K562 (cell line): ENCODE data around the gene PDIA5. TPM values are rescaled to one million over a fixed set of nuclear protein-coding genes. Genes with fewer than 3 reads are reported as not detected.
A peak's percentile ranks its signal among the peaks of the same experiment; 100 is the strongest.

Source experiments
- ATAC-seq: fragments of 200-7000 bp; cut with Tn5 transposase; 3 replicates; pipeline ENCODE4 v1.9.1; 2020; ENCODE audit warnings: moderate library complexity
- BruUV-seq: library from RNA; stranded (reverse); fragments of 400-500 nt; replicated peaks from 2 replicates; lab custom pipeline; 2021; lab: Mats Ljungman, UMichigan
- CTCF ChIA-PET: fragments of 300-600 bp; formaldehyde crosslinking; extraction: SDS; loops from one replicate; lab custom pipeline; 2021; ENCODE audit warnings: low intra/inter-chr PET ratio; lab: Yijun Ruan, JAX
- POLR2A ChIA-PET: fragments of 300-600, 350-650 bp; sonication (Branson Sonifier 250); formaldehyde crosslinking; extraction: SDS; loops from one replicate; lab custom pipeline; 2021; ENCODE audit warnings: antibody characterized with exemption, inconsistent platforms; lab: Yijun Ruan, JAX
- DNase-seq, 4 experiments: peaks; one replicate each; pipeline versions ENCODE4 v3.0.0 to v3.0.0-alpha.2; 2011 to 2018; ENCODE audit warnings: low spot score in 3 of 4, mixed read lengths in 3 of 4; ENCODE audit errors: extremely low read depth in 1 of 4
- FAIRE-seq: peaks from 2 replicates; lab custom pipeline; 2011; peaks lifted over from hg19 to GRCh38; lab: Jason Lieb, UNC
- H2AFZ ChIP-seq: 2 replicates; pipeline ENCODE4 v1.6.0; 2011; ENCODE audit warnings: low read depth, low read length, control low read depth, inconsistent platforms
- H3K27ac ChIP-seq: fragments of 200-600 bp; 3 replicates; pipeline ENCODE4 v1.8.0; 2011; ENCODE audit warnings: low read depth, mild to moderate bottlenecking, control low read depth, inconsistent platforms, low read length, moderate library complexity, mixed read lengths; ENCODE audit errors: extremely low read depth
- H3K27me3 ChIP-seq, 2 experiments: fragments of 300-600 bp in 1 of 2; 2 replicates in 1 of 2; 3 replicates in 1 of 2; pipeline versions ENCODE4 v1.6.0 to v1.8.0; 2011; ENCODE audit warnings: inconsistent platforms in 2 of 2, low read length in 2 of 2, mild to moderate bottlenecking in 1 of 2, mixed read lengths in 1 of 2, moderate library complexity in 1 of 2; ENCODE audit not compliant: control insufficient read depth in 2 of 2, insufficient read depth in 2 of 2
- H3K36me3 ChIP-seq: fragments of 300-600 bp; 3 replicates; pipeline ENCODE4 v1.8.0; 2011; ENCODE audit warnings: mild to moderate bottlenecking, low read length, inconsistent platforms; ENCODE audit not compliant: control insufficient read depth, insufficient read depth
- H3K4me1 ChIP-seq, 2 experiments: fragments of 200-600 bp in 1 of 2; replicated peaks in 1 of 2; 2 replicates in 1 of 2; 3 replicates in 1 of 2; pipeline versions ENCODE4 v1.5.1 to v1.8.0; 2011; ENCODE audit warnings: inconsistent platforms in 2 of 2, low read length in 2 of 2, mild to moderate bottlenecking in 1 of 2, mixed read lengths in 1 of 2, moderate library complexity in 1 of 2; ENCODE audit not compliant: control insufficient read depth in 2 of 2, insufficient read depth in 2 of 2
- H3K4me2 ChIP-seq: 2 replicates; pipeline ENCODE4 v1.6.1; 2011; ENCODE audit warnings: low read length, control low read depth, inconsistent platforms, mixed read lengths; ENCODE audit not compliant: insufficient read depth
- H3K4me3 ChIP-seq: fragments of 200-600 bp; sonication (generic), shearing (Covaris generic); 2 replicates; pipeline ENCODE4 v1.5.1; 2016; ENCODE audit warnings: control low read depth, inconsistent platforms
- H3K79me2 ChIP-seq: fragments of 200-600 bp; 3 replicates; pipeline ENCODE4 v1.8.0; 2011; ENCODE audit warnings: low read length, inconsistent platforms; ENCODE audit not compliant: control insufficient read depth, insufficient read depth
- H3K9ac ChIP-seq, 2 experiments: 2 replicates each; pipeline versions ENCODE4 v1.6.0 to v1.6.1; 2011; ENCODE audit warnings: low read depth in 2 of 2, low read length in 2 of 2, control low read depth in 1 of 2, inconsistent platforms in 1 of 2, mild to moderate bottlenecking in 1 of 2, mixed read lengths in 1 of 2; ENCODE audit not compliant: insufficient read depth in 1 of 2
- H3K9me1 ChIP-seq: one replicate; pipeline ENCODE4 v1.6.0; 2011; ENCODE audit warnings: inconsistent platforms, mild to moderate bottlenecking, low read length, moderate library complexity; ENCODE audit not compliant: control insufficient read depth, insufficient read depth
- H3K9me3 ChIP-seq: replicated peaks from 2 replicates; pipeline ENCODE4 v1.5.1; 2011; ENCODE audit warnings: low read depth, low read length, inconsistent platforms; ENCODE audit not compliant: control insufficient read depth, insufficient read depth
- H4K20me1 ChIP-seq: replicated peaks from 2 replicates; pipeline ENCODE4 v1.6.1; 2011; ENCODE audit warnings: low read length, inconsistent platforms, mixed read lengths; ENCODE audit not compliant: control insufficient read depth, insufficient read depth
- MEIS2 ChIP-seq: fragments of 450-650 bp; IDR thresholded peaks from 2 replicates; pipeline ENCODE4 v1.6.1; 2014; ENCODE audit warnings: mild to moderate bottlenecking; ENCODE audit not compliant: partially characterized antibody
- WGBS: fragments of 100-300 bp; shearing (Covaris generic); methylation state at CpG from one replicate; pipeline ENCODE4 v1.1.6; 2016; ENCODE audit warnings: low coverage, mixed read lengths; ENCODE audit not compliant: insufficient coverage; ENCODE audit errors: missing lambda C conversion rate; 5-methylcytosine and 5-hydroxymethylcytosine counted together
- in situ Hi-C: fragments of 300-500 bp; cut with MboI; formaldehyde crosslinking; loops from 4 replicates; pipeline ENCODE4 v1.15.0; 2018; ENCODE audit warnings: inconsistent platforms, mixed read lengths
- intact Hi-C: fragments of 100-400 bp; cut with micrococcal nuclease; formaldehyde crosslinking; loops from 2 replicates; pipeline ENCODE4 v1.14.2; 2022
- polyA plus RNA-seq, 8 experiments: library from polyadenylated mRNA; depleted of rRNA in 4 of 8; stranded (reverse) in 5 of 8; unstranded in 3 of 8; fragments of >200 nt; fragmentation: Nextera tagmentation in 2 of 8; fragmentation: Illumina TruSeq in 1 of 8; extraction: Ambion mirVana in 2 of 8; extraction: Trizol in 1 of 8; gene quantifications; 2 replicates each; pipeline versions ENCODE4 v1.2.1 to v1.2.3, GENCODE V29; 2011 to 2014; ENCODE audit warnings: inconsistent platforms in 1 of 8, missing spikeins in 1 of 8
- total RNA-seq, 7 experiments: library from RNA; depleted of rRNA in 6 of 7; stranded (reverse); fragments of >200 nt in 6 of 7; fragmentation: Illumina TruSeq in 2 of 7; extraction: Trizol in 2 of 7; gene quantifications; 2 replicates each; pipeline versions ENCODE4 v1.2.1 to v1.2.3, GENCODE V29; 2011 to 2021; ENCODE audit warnings: low replicate concordance in 1 of 7
- TF ChIP-seq, protein P1 (sequence below), 2 experiments: fragments of 450-650 bp; formaldehyde crosslinking in 1 of 2; IDR thresholded peaks; 2 replicates each; pipeline versions ENCODE4 v1.4.0 to v1.6.1; 2014 to 2020; ENCODE audit warnings: mild to moderate bottlenecking in 2 of 2, borderline replicate concordance in 1 of 2, low read depth in 1 of 2
- TF ChIP-seq, protein P2 (sequence below), 2 experiments: fragments of 450-650 bp in 1 of 2; IDR thresholded peaks; 2 replicates each; pipeline ENCODE4 v1.6.1; 2011 to 2017; ENCODE audit warnings: low read depth in 2 of 2, antibody characterized with exemption in 1 of 2, borderline replicate concordance in 1 of 2, low read length in 1 of 2, mild to moderate bottlenecking in 1 of 2, mixed read lengths in 1 of 2; ENCODE audit not compliant: control insufficient read depth in 1 of 2

The PDIA5 gene
- total and polyA plus RNA-seq, 9 of the 15 experiments (the other 6 are each of a cell fraction or from before 2014, with no cell fraction given), result 3.4 to 31.8 (median 19.6) TPM

DNA sequence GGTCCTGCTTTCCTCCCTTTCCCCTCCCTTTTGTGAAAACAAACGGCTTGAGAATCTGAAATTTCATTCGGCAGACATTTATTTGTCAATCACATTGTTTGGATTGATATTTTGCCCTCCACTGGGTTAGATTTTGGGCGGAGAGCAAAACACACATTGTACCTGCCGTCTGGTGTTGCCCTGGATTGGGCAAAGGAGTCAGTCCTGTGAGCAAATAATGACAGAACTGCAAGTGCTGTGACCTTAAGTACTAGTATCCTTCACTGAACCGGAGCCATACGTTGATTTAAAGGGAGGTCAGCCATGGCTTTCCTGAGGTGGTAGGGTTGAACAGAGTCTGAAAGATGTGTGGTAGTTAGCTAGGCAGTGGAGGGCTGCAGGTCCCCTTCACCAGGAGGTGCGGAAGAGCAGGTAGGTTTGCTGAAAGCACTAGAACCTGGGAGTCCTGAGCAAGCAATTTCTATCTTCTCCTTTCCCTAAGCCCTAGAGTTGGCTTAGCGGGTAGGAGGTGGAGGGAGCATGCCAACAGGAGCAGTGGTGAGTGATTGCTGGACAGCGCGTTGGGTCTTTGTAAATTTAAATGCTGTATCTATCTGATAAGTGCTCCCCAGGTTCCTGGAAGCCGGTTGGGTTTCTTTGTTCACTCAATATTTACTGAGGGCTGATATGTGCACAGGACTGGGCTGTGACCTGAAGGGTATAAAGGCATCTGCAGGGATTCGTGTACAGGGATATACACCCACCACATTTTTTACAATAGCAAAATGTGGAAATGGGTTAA lies 2.0 kb downstream of the PDIA5 start:
- in situ Hi-C loops (no loop called here), intact Hi-C loops (no loop called here)
- TF ChIP-seq, protein P1, sequence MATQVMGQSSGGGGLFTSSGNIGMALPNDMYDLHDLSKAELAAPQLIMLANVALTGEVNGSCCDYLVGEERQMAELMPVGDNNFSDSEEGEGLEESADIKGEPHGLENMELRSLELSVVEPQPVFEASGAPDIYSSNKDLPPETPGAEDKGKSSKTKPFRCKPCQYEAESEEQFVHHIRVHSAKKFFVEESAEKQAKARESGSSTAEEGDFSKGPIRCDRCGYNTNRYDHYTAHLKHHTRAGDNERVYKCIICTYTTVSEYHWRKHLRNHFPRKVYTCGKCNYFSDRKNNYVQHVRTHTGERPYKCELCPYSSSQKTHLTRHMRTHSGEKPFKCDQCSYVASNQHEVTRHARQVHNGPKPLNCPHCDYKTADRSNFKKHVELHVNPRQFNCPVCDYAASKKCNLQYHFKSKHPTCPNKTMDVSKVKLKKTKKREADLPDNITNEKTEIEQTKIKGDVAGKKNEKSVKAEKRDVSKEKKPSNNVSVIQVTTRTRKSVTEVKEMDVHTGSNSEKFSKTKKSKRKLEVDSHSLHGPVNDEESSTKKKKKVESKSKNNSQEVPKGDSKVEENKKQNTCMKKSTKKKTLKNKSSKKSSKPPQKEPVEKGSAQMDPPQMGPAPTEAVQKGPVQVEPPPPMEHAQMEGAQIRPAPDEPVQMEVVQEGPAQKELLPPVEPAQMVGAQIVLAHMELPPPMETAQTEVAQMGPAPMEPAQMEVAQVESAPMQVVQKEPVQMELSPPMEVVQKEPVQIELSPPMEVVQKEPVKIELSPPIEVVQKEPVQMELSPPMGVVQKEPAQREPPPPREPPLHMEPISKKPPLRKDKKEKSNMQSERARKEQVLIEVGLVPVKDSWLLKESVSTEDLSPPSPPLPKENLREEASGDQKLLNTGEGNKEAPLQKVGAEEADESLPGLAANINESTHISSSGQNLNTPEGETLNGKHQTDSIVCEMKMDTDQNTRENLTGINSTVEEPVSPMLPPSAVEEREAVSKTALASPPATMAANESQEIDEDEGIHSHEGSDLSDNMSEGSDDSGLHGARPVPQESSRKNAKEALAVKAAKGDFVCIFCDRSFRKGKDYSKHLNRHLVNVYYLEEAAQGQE (IDR thresholded peaks at IDR 0.05; ENCODE audit: borderline replicate concordance), result peak; percentile 30
- TF ChIP-seq, protein P1 (CRISPR knock-in tag; IDR thresholded peaks at IDR 0.05; ENCODE audit: low read depth), result no peak
- peak; percentile 60 for TF ChIP-seq MEIS2
- TF ChIP-seq, protein P2, sequence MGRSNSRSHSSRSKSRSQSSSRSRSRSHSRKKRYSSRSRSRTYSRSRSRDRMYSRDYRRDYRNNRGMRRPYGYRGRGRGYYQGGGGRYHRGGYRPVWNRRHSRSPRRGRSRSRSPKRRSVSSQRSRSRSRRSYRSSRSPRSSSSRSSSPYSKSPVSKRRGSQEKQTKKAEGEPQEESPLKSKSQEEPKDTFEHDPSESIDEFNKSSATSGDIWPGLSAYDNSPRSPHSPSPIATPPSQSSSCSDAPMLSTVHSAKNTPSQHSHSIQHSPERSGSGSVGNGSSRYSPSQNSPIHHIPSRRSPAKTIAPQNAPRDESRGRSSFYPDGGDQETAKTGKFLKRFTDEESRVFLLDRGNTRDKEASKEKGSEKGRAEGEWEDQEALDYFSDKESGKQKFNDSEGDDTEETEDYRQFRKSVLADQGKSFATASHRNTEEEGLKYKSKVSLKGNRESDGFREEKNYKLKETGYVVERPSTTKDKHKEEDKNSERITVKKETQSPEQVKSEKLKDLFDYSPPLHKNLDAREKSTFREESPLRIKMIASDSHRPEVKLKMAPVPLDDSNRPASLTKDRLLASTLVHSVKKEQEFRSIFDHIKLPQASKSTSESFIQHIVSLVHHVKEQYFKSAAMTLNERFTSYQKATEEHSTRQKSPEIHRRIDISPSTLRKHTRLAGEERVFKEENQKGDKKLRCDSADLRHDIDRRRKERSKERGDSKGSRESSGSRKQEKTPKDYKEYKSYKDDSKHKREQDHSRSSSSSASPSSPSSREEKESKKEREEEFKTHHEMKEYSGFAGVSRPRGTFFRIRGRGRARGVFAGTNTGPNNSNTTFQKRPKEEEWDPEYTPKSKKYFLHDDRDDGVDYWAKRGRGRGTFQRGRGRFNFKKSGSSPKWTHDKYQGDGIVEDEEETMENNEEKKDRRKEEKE (IDR thresholded peaks at IDR 0.05; ENCODE audit: borderline replicate concordance in 1 of 2, control insufficient read depth in 1 of 2, low read depth in 2 of 2, low read length in 1 of 2), result no peak
- TSS peak; percentile 45 for BruUV-seq
- CTCF ChIA-PET, result no interaction called here
- peak overlapping the region; percentile 83 for H3K4me3 ChIP-seq
- peaks cover 24 to 34% of the 10 kb centered on the region in 2 experiments for H3K4me1 ChIP-seq
- WGBS, result 5% methylated on average over 12 of the region's 12 CpGs
- peaks cover 6% of the 10 kb centered on the region; the same call in 1 of the 3 replicates for H3K36me3 ChIP-seq
- H3K9me1 ChIP-seq, result peaks cover 14% of the 10 kb centered on the region
- POLR2A ChIA-PET, result interaction anchor here (0.7 to 2.2 kb wide), 4 partner anchors 8 to 473 kb away, joined by 3 to 20 read pairs (median 10); no protein-coding TSS in a partner anchor
- H2AFZ ChIP-seq, result no peak overlapping the region
- H4K20me1 ChIP-seq, result peaks cover 43% of the 10 kb centered on the region
- H3K27ac ChIP-seq, result peak overlapping the region; percentile 31; the same call in 1 of the 3 replicates
- H3K79me2 ChIP-seq, result peaks cover 68% of the 10 kb centered on the region
- H3K4me2 ChIP-seq, result peak overlapping the region; percentile 92
- FAIRE-seq, result no peak
- H3K9me3 ChIP-seq, result no peaks in the 10 kb centered on the region
- H3K9ac ChIP-seq, result peak overlapping the region; percentile 82 to 98
- peak; percentile 27 to 37 (median 32) for DNase-seq
- peak; percentile 2; the same call in 2 of the 3 replicates for ATAC-seq
- H3K27me3 ChIP-seq, result no peaks in the 10 kb centered on the region
